Brain pericyte (primary cell): ENCODE data around the gene FBXL17.

ENCODE experiments used
- DNase-seq: peaks from one replicate; pipeline ENCODE4 v3.0.0-alpha.2; 2012; ENCODE audit warnings: low read depth, low spot score

FBXL17 gene

GRCh38 chr5:107955321-107955720 is 426.6 kb downstream of the FBXL17 start:
- DNase-seq, result no peak

- no peak for DNase-seq
Observed at GRCh38 chr5:107954254-107954653, 427.6 kb downstream of the FBXL17 start.

GRCh38 chr5:107952450-107952849 is 429.4 kb downstream of the FBXL17 start:
- no peak for DNase-seq

- no peak for DNase-seq
Observed at GRCh38 chr5:107951309-107951708, 430.6 kb downstream of the FBXL17 start.

GRCh38 chr5:107950776-107951175 is 431.1 kb downstream of the FBXL17 start:
- DNase-seq, result no peak

GRCh38 chr5:107949688-107950341 is 432.1 kb downstream of the FBXL17 start:
- no peak for DNase-seq

- DNase-seq, result no peak
Observed at GRCh38 chr5:107948377-107948776, 433.5 kb downstream of the FBXL17 start.

- no peak for DNase-seq
Observed at GRCh38 chr5:107945061-107945460, 436.8 kb downstream of the FBXL17 start.

- DNase-seq, result no peak
Observed at GRCh38 chr5:107943923-107944322, 438.0 kb downstream of the FBXL17 start.

- no peak for DNase-seq
Observed at GRCh38 chr5:107941036-107941435, 440.9 kb downstream of the FBXL17 start.

- no peak for DNase-seq
Observed at GRCh38 chr5:107937651-107938355, 444.1 kb downstream of the FBXL17 start.

- DNase-seq, result no peak
Observed at GRCh38 chr5:107937204-107937603, 444.7 kb downstream of the FBXL17 start.

- DNase-seq, result no peak
Observed at GRCh38 chr5:107936515-107936914, 445.4 kb downstream of the FBXL17 start.

- DNase-seq, result no peak
Observed at GRCh38 chr5:107935645-107936044, 446.3 kb downstream of the FBXL17 start.

GRCh38 chr5:107933326-107933725 is 448.6 kb downstream of the FBXL17 start:
- DNase-seq, result no peak

- DNase-seq, result no peak
Observed at GRCh38 chr5:107930891-107931290, 451.0 kb downstream of the FBXL17 start.

- DNase-seq, result no peak
Observed at GRCh38 chr5:107930092-107930491, 451.8 kb downstream of the FBXL17 start.

GRCh38 chr5:107929080-107929479 is 452.8 kb downstream of the FBXL17 start:
- no peak for DNase-seq

GRCh38 chr5:107926121-107926520 is 455.8 kb downstream of the FBXL17 start:
- DNase-seq, result no peak

GRCh38 chr5:107925200-107925599 is 456.7 kb downstream of the FBXL17 start:
- no peak for DNase-seq

- no peak for DNase-seq
Observed at GRCh38 chr5:107919969-107920368, 461.9 kb downstream of the FBXL17 start.

- DNase-seq, result no peak
Observed at GRCh38 chr5:107919361-107919760, 462.5 kb downstream of the FBXL17 start.

GRCh38 chr5:107917983-107918382 is 463.9 kb downstream of the FBXL17 start:
- DNase-seq, result no peak
